ENCODE results near the gene ASB13. TPM values are rescaled to one million over a fixed set of nuclear protein-coding genes. Genes with fewer than 3 reads are reported as not detected.

The ASB13 gene
- total RNA-seq, 2 experiments from 2014 or later: 1.9 to 2.9 TPM

- TF ChIP-seq CTCF (IDR thresholded peaks at IDR 0.05): no peak
- intact Hi-C loops (cut with DNase I, micrococcal nuclease): no loop called here
- no peaks in the 10 kb centered on the region for H3K9me3 ChIP-seq (ENCODE audit: control insufficient read depth in 1 of 2, insufficient read depth in 1 of 2, low read length in 2 of 2)
- Mint-ChIP-seq H3K4me1 (ENCODE audit: low read depth) (no peaks in the 10 kb centered on the region), H3K27me3 (no peaks in the 10 kb centered on the region), H3K36me3 (ENCODE audit: low read depth) (no peaks in the 10 kb centered on the region), H3K9me3 (no peaks in the 10 kb centered on the region), H3K4me3 (no peak overlapping the region), H3K27ac (no peak overlapping the region)
- ATAC-seq (ENCODE audit: poor library complexity): no peak
- no peaks in the 10 kb centered on the region for H3K27me3 ChIP-seq (ENCODE audit: control insufficient read depth in 1 of 2, insufficient read depth in 2 of 2, low read length in 2 of 2)
- H3K27ac ChIP-seq (ENCODE audit: low read depth in 1 of 2, low read length in 2 of 2): no peak overlapping the region
- no peaks in the 10 kb centered on the region for H3K4me1 ChIP-seq (ENCODE audit: insufficient read depth, low read length)
- no peak overlapping the region for H3K4me3 ChIP-seq (ENCODE audit: low read length)
- CTCF ChIA-PET: no interaction called here
- POLR2A ChIA-PET: no interaction called here
- no peaks in the 10 kb centered on the region for H3K36me3 ChIP-seq (ENCODE audit: insufficient read depth, low read length)
- DNase-seq: no peak
Observed at GRCh38 chr10:5616836-5617235, 49.6 kb downstream of the ASB13 start.

GRCh38 chr10:5616046-5616445 is 50.3 kb downstream of the ASB13 start:
- H3K27ac ChIP-seq (ENCODE audit: low read depth in 1 of 2, low read length in 2 of 2): no peak overlapping the region
- no peaks in the 10 kb centered on the region for H3K27me3 ChIP-seq (ENCODE audit: control insufficient read depth in 1 of 2, insufficient read depth in 2 of 2, low read length in 2 of 2)
- H3K4me1 ChIP-seq (ENCODE audit: insufficient read depth, low read length): no peaks in the 10 kb centered on the region
- H3K36me3 ChIP-seq (ENCODE audit: insufficient read depth, low read length): no peaks in the 10 kb centered on the region
- H3K36me3 Mint-ChIP-seq (ENCODE audit: low read depth): no peaks in the 10 kb centered on the region
- no peak overlapping the region for H3K27ac Mint-ChIP-seq
- H3K4me1 Mint-ChIP-seq (ENCODE audit: low read depth): no peaks in the 10 kb centered on the region
- no peak overlapping the region for H3K4me3 ChIP-seq (ENCODE audit: low read length)
- intact Hi-C loops (cut with DNase I, micrococcal nuclease): no loop called here
- no peaks in the 10 kb centered on the region for H3K9me3 ChIP-seq (ENCODE audit: control insufficient read depth in 1 of 2, insufficient read depth in 1 of 2, low read length in 2 of 2)
- H3K4me3 Mint-ChIP-seq: no peak overlapping the region
- ChIA-PET CTCF (no interaction called here), POLR2A (no interaction called here)
- TF ChIP-seq CTCF (IDR thresholded peaks at IDR 0.05): no peak
- no peak for ATAC-seq (ENCODE audit: poor library complexity)
- no peaks in the 10 kb centered on the region for H3K9me3 Mint-ChIP-seq
- H3K27me3 Mint-ChIP-seq: no peaks in the 10 kb centered on the region
- DNase-seq: no peak

GRCh38 chr10:5615316-5615715 is 51.1 kb downstream of the ASB13 start:
- CTCF ChIA-PET: interaction anchor here (1.7 kb wide), 1 partner anchor 8 kb away, joined by 5 read pairs; no protein-coding TSS in a partner anchor
- intact Hi-C loops (cut with DNase I, micrococcal nuclease): no loop called here
- H3K27ac Mint-ChIP-seq: no peak overlapping the region

More at GRCh38 chr10:5615316-5615715, 51.1 kb downstream of the ASB13 start:
- H3K36me3 ChIP-seq (ENCODE audit: insufficient read depth, low read length): no peaks in the 10 kb centered on the region
- H3K9me3 Mint-ChIP-seq: no peaks in the 10 kb centered on the region
- no peaks in the 10 kb centered on the region for H3K4me1 Mint-ChIP-seq (ENCODE audit: low read depth)
- no peak overlapping the region for H3K4me3 Mint-ChIP-seq
- no peaks in the 10 kb centered on the region for H3K9me3 ChIP-seq (ENCODE audit: control insufficient read depth in 1 of 2, insufficient read depth in 1 of 2, low read length in 2 of 2)
- no peaks in the 10 kb centered on the region for H3K27me3 ChIP-seq (ENCODE audit: control insufficient read depth in 1 of 2, insufficient read depth in 2 of 2, low read length in 2 of 2)
- H3K27ac ChIP-seq (ENCODE audit: low read depth in 1 of 2, low read length in 2 of 2): no peak overlapping the region
- no peak for DNase-seq
- POLR2A ChIA-PET: no interaction called here
- H3K4me3 ChIP-seq (ENCODE audit: low read length): no peak overlapping the region
- no peaks in the 10 kb centered on the region for H3K4me1 ChIP-seq (ENCODE audit: insufficient read depth, low read length)
- no peaks in the 10 kb centered on the region for H3K27me3 Mint-ChIP-seq
- ATAC-seq (ENCODE audit: poor library complexity): no peak
- TF ChIP-seq CTCF (IDR thresholded peaks at IDR 0.05): no peak
- no peaks in the 10 kb centered on the region for H3K36me3 Mint-ChIP-seq (ENCODE audit: low read depth)
